ENCODE data around the gene NPSR1.
"Not testable (repeated sequence)": the region's sequence is repeated elsewhere in the genome, so short reads cannot be mapped to it uniquely, and the experiment has no call there.

The NPSR1 gene

DNA sequence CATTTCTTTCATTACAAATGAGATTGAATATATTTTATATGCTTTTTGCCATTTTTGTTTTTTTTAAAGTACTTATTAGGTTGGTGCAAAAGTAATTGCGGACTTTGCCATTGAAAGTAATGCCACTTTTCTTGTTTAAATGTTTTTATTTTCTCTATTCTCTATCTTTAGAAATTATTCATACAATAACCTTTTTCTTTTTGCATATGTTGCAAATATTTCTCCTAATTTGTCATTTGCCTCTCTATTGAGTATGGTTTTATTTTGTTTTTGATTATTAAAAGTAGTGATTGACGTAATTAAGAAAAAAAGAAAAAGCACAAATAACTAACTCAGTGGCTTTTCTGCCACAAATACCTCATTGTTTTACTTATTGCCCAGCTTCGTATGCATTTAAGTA lies 172.4 kb downstream of the NPSR1 start:
- DNase-seq (ENCODE audit: insufficient read length, low spot score) (no peak), FAIRE-seq (no peak)

DNA sequence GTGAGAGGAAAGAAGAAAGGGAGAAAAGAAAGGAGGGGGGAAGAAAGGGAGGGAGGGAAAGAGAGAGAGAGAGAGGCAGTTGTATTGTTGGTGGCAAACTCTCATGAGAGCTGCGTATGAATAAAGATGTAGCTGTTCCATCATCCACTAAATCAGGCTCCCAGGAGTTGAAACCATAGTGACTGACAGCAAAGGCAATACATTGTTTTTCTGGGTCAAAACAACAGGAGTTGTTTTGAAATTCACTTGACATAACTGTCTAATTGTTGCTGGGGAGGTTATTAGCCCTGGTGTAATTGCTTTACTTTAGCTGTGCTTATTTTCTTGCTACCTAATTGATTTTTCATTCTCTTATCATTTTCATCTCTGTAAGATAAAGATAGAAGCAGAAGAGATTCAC lies 173.4 kb downstream of the NPSR1 start:
- no peak for DNase-seq (ENCODE audit: insufficient read length, low spot score)

DNA sequence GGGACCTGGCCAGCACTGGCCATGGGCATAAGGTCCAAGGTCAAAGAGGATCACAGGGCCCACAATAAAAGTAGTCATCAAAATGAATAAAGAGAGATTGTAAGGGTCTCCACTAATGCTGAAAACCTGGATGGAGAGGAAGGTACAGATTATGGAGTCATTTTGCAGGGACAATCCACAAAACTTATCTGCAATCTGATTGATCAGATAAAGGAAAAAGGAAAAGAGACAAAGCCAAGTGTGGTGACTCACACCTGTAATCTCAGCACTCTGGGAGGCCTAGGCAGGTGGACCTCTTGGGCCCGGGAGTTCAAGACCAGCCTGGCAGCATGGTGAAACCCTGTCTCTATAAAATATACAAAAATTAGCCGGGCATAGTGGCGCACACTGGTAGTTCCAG lies 174.0 kb downstream of the NPSR1 start:
- no peak for DNase-seq (ENCODE audit: insufficient read length, low spot score)
- no peak for FAIRE-seq

More for the DNA sequence above, 173.4 kb downstream of the NPSR1 start:
- FAIRE-seq, result no peak

DNA sequence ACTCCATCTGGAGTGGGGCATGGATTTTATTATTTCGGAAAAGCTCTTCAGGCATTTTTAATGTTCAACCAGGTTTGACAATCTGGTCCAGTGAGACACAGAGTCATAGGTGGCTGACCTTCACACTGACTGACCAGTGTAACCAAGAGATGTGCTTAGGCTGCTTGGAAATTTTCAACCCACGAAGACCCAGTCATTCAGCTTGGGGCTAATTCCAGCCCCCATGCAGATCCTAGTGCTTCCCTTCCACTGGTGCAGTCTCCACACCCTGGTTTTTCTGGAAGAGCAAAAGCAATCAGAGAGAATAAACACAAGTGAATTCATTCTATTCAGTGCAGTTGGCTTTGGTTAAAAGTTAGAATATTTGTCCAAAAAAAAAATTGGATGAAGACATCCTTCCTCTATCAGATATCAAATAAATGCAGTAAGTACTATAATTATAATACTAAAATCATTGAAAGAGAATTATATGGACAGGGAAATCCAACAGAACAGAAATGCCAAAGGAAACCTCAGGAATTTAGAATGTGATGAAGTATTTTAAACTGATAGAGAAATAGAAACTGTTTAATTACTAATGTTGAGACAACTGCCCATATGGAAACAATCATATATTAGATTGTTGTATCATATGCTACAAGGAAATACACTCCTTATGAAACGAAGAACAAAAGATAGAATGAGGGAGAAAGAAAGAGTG lies 178.0 kb downstream of the NPSR1 start:
- no peak for FAIRE-seq
- no peak for DNase-seq (ENCODE audit: insufficient read length, low spot score)

DNA sequence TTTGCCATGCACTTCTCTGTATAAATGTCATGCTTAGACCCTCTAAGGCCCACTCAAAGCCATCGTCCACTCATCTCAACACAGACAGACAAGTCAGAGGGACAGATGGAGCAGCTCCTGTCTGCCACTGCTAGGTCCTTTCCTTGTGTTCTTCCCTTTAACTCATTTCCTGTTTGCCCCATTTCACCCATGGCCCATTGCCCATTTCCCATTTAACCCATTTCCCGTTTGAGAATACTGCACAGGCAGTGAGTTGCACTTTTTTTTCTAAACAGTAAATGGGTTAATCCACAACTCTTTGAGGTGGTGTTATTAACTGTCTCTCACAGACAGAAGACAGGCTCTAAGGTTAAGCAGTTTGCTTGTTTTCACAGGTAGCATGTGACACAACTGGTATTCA lies 179.3 kb downstream of the NPSR1 start:
- no peak for FAIRE-seq
- no peak for DNase-seq (ENCODE audit: insufficient read length, low spot score)

DNA sequence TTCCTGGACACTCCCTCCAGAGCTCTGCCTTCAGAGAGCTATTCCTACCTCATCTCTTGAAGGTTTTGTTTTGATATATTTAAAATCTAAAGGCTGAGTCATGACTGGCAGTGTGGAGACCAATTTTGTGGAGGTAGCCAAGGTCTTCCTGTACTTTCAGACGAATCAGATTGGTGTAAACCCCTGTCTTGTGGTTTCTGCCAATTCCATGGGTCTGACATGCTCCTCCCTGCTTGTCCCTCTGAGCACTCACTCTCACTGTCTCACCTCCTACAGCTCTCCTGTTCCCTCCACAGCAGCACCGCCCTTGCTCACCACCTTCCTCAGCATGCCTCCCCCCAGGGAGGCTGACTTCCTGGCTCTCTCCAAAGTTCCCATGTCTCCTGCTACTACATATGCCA lies 179.8 kb downstream of the NPSR1 start:
- no peak for DNase-seq (ENCODE audit: insufficient read length, low spot score)
- no peak for FAIRE-seq

DNA sequence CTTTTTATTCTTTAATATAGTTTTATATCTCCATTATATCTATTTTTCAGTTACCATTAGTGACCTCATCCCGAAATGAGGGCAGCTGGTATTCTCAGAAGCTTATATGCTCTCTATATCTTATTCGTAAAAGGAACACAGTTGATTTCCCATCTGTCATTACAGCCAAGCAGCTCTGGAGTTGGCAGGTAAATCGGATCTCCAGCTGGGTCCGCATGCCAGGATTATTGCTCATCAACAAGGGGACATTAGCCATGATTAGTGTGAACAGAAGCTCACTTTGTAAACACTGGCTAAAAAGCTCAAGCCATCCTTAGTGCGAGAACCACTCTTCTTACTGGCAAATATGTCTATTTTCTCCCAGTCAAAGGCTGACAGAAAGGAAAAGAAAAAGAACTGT lies 180.3 kb downstream of the NPSR1 start:
- DNase-seq (ENCODE audit: insufficient read length, low spot score) (no peak), FAIRE-seq (no peak)

DNA sequence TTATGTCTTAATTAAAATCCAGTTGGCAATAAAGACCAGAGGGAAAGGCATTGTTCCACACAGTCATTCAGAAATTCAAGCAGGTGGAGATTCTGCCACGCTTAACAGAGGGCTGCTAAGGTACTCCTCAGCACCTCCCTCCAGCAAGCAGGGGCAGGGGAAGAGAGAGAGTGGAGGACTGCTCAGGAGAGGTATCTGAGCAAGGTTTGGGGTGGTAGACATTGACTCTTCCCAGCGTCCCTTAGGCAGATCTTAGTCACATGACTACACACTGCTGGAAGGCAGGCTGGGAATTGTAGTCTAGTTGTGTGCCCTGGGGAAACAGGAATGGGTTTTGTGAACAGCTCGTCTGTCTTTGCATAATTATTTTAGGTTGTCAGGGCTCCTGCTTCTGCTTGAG lies 181.6 kb downstream of the NPSR1 start:
- FAIRE-seq (no peak), DNase-seq (ENCODE audit: insufficient read length, low spot score) (no peak)

DNA sequence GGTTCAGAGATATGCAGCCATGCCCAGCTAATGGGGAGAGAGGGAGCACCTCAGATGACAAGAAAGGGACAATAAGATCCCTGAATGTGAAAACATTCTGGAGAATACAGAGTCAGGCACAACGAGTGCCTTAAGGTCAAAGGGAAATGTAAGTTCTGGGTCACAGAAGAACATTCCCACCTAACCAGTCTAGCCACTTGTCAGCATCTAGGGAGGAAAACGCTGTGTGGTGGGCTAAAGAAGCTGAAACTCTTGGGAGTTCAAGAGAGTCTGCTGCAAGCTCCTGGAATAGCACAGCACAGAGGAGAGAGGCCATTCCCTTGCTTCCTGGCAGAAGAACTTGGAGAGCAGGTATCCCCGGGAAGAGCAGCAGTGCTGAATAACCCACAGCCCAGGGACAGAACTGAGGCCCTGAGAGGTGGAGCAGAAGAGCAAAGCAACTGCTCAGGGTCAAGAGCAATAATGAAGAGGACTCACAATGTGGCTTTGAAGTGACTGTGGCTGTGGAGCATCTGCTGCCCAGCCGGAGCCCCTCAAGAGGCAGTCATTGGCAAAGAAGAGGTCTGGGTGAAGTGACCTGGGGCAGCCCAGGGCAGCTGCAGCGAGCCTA lies 182.3 kb downstream of the NPSR1 start:
- FAIRE-seq, result no peak
- DNase-seq (ENCODE audit: insufficient read length, low spot score), result no peak

DNA sequence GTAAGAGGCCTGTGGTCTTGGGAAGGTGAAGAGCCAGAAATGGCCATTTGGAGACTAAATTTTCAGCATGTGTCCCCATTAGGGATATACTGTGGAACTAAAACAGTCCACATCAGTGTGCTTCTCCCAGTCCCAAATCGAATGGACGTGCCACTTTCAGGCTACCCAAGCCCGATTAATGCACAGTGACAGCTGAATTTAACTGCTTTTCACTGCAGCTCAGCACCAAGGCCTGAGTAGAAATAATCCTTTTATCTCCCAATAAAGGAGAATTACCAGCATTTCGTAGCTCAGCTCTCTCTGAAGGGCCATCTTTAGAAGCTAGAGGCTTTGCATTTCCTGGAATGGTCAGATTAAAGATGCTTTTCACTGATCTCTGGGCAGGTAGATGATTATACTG lies 183.3 kb downstream of the NPSR1 start:
- DNase-seq (ENCODE audit: insufficient read length, low spot score) (no peak), FAIRE-seq (no peak)

DNA sequence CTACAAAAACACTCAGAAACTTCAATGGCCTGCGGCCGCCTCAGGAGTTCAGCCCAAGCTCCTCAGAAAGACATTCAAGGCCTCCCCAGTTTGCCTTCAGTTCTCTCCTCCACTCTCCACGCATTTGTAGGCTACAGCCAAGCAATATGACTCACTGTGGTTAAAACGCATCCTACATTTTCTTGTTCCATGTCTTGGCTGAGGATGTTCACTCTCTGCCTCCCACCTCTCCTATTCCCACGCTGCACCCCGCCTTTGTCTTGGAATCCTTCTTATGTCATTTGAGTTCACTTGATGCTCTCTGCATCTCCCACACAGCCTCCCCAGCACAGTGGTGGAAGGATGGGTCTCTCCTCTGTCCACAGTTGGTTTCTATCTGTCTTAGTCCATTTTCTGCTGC lies 184.8 kb downstream of the NPSR1 start:
- no peak for DNase-seq (ENCODE audit: insufficient read length, low spot score)
- FAIRE-seq, result no peak

DNA sequence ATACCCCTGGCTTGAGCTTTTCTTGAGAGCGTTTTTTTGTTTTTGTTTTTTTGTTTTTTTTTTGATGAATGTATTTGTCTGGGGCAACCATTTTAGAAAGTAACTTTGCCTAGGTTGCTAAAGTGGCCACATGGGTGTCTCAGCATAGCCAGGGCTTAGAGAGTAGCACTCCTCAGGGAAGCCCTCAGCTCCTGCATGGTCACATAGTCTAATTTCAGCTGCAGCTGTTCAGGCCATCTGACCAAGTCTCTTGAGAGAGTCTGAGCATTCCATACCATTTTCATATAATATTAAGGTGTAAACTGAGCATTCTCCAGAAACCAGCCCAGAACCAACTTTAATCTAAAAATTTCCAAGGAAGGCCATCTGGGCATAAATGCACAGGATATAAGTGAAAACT lies 186.4 kb downstream of the NPSR1 start:
- FAIRE-seq (no peak), DNase-seq (ENCODE audit: insufficient read length, low spot score) (no peak)

DNA sequence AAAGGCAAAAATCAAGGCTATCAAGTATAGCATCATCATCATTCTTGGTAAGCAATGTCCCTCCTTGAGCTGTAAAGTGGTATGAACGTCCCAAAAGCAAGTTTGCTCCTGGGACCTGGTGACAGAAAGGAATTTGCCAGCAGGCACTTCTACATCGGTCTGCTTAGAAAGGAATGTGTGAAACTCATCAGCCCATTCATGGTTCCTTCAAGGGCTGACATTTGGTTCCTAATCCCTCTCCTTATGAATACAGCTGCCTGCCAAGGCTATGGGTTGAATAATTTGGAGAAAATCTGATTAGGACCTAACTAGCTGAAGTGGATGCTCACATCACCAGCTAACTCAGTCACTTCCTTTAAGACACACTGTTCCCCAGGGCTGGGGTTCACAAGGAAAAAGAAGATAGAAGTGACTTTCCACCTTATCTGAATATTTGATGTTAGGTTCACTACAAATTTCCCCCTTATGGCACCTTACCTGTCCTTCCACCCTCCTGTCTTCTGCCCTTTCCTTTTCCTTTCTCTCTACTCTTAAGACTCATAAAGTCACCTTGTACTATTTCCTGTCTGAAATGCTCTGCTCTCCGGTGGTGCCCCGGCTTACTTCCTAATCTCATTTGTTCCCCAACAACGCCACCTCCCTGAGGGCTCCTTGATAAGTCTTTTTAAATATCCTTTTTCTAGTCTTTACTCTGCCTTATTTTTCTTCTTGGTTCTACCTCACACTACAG lies 187.1 kb downstream of the NPSR1 start:
- no peak for FAIRE-seq
- DNase-seq (ENCODE audit: insufficient read length, low spot score), result no peak

DNA sequence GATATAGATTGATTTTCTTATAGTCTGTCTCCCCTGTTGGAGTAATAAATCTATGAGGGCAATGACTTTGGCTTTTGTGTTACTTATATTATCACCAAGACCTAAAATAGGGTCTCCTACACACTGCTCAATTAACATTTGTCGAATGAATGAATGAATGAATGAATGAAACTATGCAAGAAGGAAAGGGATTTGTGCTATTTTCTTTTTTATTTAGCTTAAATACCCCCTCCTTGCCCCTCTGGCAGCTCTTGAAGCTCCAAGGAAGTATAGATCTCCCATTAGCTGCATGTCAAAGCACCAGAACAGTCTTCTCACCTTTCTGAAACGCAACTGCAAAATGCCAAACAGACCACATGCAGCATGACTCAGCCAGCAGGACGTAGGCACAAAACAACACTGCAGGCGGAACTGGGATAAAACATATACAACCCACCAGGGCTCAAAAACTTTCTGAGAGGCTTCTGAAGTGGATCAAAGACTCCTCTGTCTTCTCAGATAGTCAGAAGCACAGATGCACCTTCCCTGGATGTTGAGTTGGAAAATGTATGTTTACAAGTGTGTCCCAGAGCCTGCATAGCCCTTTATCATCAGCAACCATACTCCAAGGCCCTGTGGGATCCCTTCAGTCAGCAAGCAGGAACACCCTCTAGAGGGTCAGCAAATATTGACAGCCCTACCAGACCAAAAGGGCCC lies 187.8 kb downstream of the NPSR1 start:
- DNase-seq (ENCODE audit: insufficient read length, low spot score) (no peak), FAIRE-seq (no peak)

DNA sequence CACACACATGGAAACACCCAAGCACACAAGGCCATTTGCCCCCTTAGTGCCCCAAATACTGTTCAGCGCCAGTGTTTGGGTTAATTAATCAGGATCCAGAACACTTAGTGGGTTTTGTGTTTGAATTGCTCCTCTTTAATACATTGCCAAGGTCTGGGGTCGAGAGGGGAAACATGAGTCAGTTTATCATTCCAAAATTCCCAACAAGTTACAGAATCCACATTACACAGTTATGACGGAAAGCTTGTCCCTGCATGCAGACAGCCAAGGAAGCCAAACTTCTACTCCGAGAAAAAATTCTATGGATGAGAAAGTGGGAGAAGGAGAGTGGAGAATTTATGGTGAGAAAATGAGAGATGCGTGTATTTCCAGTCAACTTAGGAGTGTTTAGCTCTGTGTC lies 189.0 kb downstream of the NPSR1 start:
- DNase-seq (ENCODE audit: insufficient read length, low spot score) (no peak), FAIRE-seq (no peak)

DNA sequence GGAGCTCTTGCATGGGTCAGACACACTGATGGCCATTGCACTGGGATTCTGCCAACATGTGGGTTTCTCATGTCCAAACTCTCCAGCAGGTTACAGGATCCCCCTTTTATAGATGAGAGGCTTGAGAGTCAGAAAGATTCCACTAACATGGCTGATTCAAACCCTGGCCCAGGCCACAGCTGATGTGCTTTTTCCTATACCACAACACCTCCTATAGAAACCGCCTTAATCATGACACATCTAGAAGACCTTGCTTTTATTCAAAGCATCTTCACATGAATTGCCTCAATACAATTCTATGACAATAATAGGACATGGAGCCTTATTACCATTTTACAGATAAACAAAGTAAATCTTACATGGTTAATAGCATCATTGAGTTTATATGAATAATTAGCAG lies 190.7 kb downstream of the NPSR1 start:
- no peak for DNase-seq (ENCODE audit: insufficient read length, low spot score)
- FAIRE-seq, result no peak

DNA sequence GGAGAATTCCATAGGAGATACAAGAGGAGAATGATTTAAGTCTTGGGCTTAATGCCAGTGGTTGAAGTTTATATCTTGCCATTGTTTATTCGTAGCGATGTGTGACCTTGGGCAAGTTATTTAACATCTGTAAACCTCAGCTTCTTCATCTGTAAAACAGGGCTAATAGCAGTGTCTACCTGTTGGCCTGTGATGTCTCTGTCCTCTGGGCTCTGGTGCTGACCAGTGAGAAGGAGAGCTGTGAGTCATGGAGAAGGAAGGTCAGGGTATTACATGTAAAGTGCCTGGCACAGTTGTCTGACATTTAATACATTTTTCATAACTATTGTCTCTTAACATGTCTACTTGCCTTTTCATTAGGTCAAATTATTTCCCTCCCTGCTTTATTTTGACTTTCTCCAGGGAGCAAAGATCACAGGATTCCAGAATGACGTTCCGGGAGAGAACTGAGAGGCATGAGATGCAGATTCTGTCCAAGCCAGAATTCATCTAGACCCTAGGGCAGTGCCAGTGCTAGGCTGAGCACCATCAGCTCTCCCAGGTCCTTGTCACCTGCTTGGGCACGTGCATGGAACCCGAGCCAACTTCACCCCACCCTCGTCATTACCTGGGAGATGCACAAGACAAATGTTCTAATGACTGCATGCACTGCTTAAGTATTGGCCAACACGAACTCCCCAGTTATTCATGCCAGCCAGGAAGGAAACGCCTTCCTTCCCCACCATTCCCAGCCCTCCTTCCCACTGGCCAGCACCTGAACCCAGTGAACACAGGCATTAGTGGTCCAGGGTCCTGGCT lies 191.3 kb downstream of the NPSR1 start:
- DNase-seq (ENCODE audit: insufficient read length, low spot score), result no peak
- no peak for FAIRE-seq

DNA sequence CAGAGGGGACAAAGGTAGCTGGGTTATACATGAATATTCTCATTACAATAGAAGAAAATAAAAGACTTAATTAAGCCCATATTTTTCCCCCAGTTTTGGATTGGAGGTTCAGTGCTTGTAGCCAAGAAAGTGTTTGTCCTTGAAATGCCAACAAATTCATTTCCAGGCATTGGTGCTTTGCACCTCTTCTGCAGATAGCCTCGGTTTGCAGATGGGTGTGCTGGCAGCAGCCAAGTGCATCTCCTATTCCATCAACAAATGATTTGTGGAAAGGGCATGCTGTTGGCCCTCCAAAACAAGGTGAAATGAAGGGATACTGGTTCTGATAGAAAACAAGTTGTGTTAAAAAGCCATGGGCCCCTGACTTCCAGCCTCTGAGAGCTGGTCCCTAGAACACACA lies 192.0 kb downstream of the NPSR1 start:
- no peak for FAIRE-seq
- no peak for DNase-seq (ENCODE audit: insufficient read length, low spot score)

DNA sequence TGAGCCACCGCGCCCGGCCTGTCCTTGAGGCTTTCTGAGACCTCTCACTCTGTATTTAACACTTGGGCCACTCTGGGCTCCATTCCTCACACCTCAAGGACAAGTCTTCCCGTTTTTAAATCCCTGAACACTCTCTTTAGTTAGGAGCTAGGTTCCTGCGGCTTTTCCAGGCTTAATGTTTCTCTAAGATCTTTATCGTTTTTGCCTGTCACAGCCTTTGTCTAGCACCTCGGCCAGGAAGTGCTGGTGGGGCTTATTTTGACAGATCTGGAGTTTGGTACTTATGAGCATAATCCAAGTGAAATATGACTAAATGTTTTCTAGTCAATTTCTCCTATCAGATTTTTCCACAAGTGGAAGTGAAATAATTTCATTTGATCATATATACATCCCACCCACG lies 192.7 kb downstream of the NPSR1 start:
- FAIRE-seq, result no peak
- no peak for DNase-seq (ENCODE audit: insufficient read length, low spot score)

DNA sequence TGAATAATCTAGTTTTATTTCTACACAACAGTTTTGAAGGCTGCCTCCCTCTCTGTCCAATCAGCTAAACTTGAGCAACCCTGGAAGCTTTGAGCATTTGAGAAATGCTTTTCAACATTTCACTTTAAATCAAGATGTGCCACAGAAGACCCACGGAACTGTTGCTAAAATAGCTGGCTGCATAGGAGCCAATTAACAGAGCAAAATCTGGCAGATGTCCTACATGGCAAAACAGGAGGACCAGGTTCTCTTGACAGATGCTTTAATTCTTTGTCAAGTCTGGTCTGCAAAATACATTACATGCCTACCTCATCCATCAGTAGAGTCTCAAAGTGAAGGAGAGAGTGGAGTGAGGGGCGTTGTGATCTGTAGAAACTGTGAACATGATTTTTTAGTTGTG lies 193.4 kb downstream of the NPSR1 start:
- no peak for FAIRE-seq
- DNase-seq (ENCODE audit: insufficient read length, low spot score), result no peak

DNA sequence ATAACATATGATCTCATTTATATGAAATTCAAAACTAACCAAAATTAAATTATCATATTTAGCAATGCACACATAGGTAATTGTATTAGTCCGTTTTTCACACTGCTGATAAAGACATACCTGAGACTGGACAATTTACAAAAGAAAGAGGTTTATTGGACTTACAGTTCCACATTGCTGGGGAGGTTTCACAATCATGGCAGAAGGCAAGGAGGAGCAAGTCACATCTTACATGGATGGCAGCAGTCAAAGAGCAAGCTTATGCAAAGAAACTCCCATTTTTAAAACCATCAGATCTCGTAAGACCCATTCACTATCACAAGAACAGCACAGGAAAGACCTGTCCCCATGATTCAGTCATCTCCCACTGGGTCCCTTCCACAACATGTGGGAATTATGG lies 200.4 kb downstream of the NPSR1 start:
- not testable (repeated sequence) for FAIRE-seq; DNase-seq (ENCODE audit: insufficient read length, low spot score)

Measured in HTR-8/SVneo (cell line).